Astrocyte (in vitro differentiated cells and primary cell): ENCODE data around the gene GAPVD1. TPM values are rescaled to one million over a fixed set of nuclear protein-coding genes. Genes with fewer than 3 reads are reported as not detected.

ENCODE experiments used
- DNase-seq: peaks from one replicate; pipeline ENCODE4 v3.0.0-alpha.2; 2010; ENCODE audit warnings: low read depth
- FAIRE-seq: peaks from 2 replicates; lab custom pipeline; 2011; peaks lifted over from hg19 to GRCh38; lab: Jason Lieb, UNC
- H2AFZ ChIP-seq: 2 replicates; pipeline ENCODE4 v1.6.0; 2012; ENCODE audit warnings: low read depth, low read length, inconsistent platforms
- H3K27ac ChIP-seq: 2 replicates; pipeline ENCODE4 v1.5.1; 2011; ENCODE audit warnings: low read depth, low read length, inconsistent platforms
- H3K27me3 ChIP-seq: 2 replicates; pipeline ENCODE4 v1.6.0; 2011; ENCODE audit warnings: low read length, inconsistent platforms; ENCODE audit not compliant: insufficient read depth
- H3K36me3 ChIP-seq: 2 replicates; pipeline ENCODE4 v1.5.1; 2011; ENCODE audit warnings: low read length, inconsistent platforms; ENCODE audit not compliant: insufficient read depth
- H3K4me1 ChIP-seq: 2 replicates; pipeline ENCODE4 v1.5.1; 2011; ENCODE audit warnings: low read length, inconsistent platforms; ENCODE audit not compliant: insufficient read depth
- H3K4me2 ChIP-seq: 2 replicates; pipeline ENCODE4 v1.6.0; 2012; ENCODE audit warnings: low read length, inconsistent platforms
- H3K4me3 ChIP-seq: 2 replicates; pipeline ENCODE4 v1.5.1; 2011; ENCODE audit warnings: low read depth, mild to moderate bottlenecking, low read length, inconsistent platforms; ENCODE audit not compliant: insufficient read depth
- H3K79me2 ChIP-seq: 2 replicates; pipeline ENCODE4 v1.6.0; 2012; ENCODE audit warnings: mild to moderate bottlenecking, low read length, inconsistent platforms; ENCODE audit not compliant: insufficient read depth
- H3K9ac ChIP-seq: 2 replicates; pipeline ENCODE4 v1.6.0; 2012; ENCODE audit warnings: mild to moderate bottlenecking, low read length, inconsistent platforms
- H3K9me3 ChIP-seq: 2 replicates; pipeline ENCODE4 v1.5.1; 2012; ENCODE audit warnings: low read depth, mild to moderate bottlenecking, low read length, inconsistent platforms; ENCODE audit not compliant: insufficient read depth
- H4K20me1 ChIP-seq: 2 replicates; pipeline ENCODE4 v1.6.0; 2012; ENCODE audit warnings: low read length, inconsistent platforms; ENCODE audit not compliant: insufficient read depth
- H3K27ac Mint-ChIP-seq: one replicate; pipeline ENCODE4 v1.8.0; 2021; ENCODE audit warnings: mild to moderate bottlenecking, mixed read lengths; ENCODE audit not compliant: unreplicated experiment
- H3K27me3 Mint-ChIP-seq: one replicate; pipeline ENCODE4 v1.8.0; 2021; ENCODE audit warnings: low read depth, mixed read lengths; ENCODE audit not compliant: unreplicated experiment
- H3K36me3 Mint-ChIP-seq: one replicate; pipeline ENCODE4 v1.8.0; 2021; ENCODE audit warnings: low read depth, mixed read lengths; ENCODE audit not compliant: unreplicated experiment
- H3K4me1 Mint-ChIP-seq: one replicate; pipeline ENCODE4 v1.8.0; 2021; ENCODE audit warnings: low read depth, mixed read lengths; ENCODE audit not compliant: unreplicated experiment
- H3K4me3 Mint-ChIP-seq: one replicate; pipeline ENCODE4 v1.8.0; 2021; ENCODE audit warnings: mild to moderate bottlenecking, moderate library complexity, mixed read lengths; ENCODE audit not compliant: unreplicated experiment
- H3K9me3 Mint-ChIP-seq: one replicate; pipeline ENCODE4 v1.8.0; 2021; ENCODE audit warnings: mild to moderate bottlenecking, mixed read lengths; ENCODE audit not compliant: unreplicated experiment
- EZH2 ChIP-seq: IDR thresholded peaks from 2 replicates; pipeline ENCODE4 v1.6.1; 2012; ENCODE audit warnings: mild to moderate bottlenecking, low read length, inconsistent platforms; ENCODE audit not compliant: insufficient read depth
- total RNA-seq: library from RNA; stranded (reverse); gene quantifications from 2 replicates; pipeline ENCODE4 v1.2.1, GENCODE V29; 2021
- TF ChIP-seq, protein P1 (sequence below): IDR thresholded peaks from 2 replicates; pipeline ENCODE4 v1.5.1; 2011; ENCODE audit warnings: low read depth, mild to moderate bottlenecking, inconsistent platforms, low read length, moderate library complexity; ENCODE audit not compliant: insufficient read depth

The GAPVD1 gene
- total RNA-seq, 1 donor from 2014 or later = 54.4 TPM

DNA sequence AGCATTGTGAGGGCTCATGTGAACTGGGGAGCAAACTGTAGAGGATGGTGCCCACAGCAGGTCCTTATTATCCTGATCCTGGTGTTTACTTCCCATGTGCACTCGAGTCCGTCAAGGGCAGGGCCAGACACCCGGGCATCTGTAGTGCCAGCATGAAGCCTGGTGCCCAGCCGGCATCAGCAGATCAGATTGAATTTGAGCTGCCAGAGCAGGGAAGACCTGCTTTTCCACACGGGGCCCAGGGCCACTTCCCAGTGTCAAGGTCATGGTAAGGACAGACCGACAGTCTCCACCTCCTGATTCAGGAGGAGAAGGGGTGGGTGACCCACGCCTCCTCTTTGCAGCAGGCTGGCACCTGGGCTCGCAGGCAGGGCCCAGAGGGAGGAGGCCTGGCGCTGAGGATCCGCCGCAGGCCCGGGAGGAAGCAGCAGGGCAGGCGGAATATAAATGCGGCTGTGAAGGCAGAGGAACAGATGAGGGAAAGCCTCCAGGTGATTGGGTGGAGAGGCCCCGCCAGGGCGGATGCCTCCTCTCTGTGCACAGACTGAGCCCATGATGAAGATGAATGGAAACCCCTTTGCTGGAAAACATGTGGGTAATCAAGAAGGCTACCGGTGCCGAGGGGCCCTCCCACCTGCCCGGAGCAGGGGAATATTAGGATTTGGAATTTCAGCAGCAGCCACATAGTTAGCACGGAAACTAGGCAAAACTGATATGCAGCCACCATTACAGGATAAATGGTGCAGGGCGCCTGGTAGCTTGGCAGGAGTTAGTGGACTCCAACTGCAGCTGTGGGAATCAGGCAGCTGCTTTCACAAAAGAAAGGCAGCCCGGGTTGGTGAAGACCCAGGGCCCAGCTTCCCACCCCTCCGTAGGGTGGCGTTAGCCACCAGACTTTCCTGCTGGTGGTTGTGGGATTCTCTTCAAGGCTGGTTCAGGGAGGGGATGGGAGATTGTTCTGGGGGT is 114.9 kb downstream of the GAPVD1 start:
- no peak overlapping the region for H3K4me3 ChIP-seq
- no peak overlapping the region for H3K4me3 Mint-ChIP-seq
- H3K36me3 Mint-ChIP-seq = no peaks in the 10 kb centered on the region
- DNase-seq = no peak
- no peak for TF ChIP-seq EZH2
- TF ChIP-seq, protein P1, sequence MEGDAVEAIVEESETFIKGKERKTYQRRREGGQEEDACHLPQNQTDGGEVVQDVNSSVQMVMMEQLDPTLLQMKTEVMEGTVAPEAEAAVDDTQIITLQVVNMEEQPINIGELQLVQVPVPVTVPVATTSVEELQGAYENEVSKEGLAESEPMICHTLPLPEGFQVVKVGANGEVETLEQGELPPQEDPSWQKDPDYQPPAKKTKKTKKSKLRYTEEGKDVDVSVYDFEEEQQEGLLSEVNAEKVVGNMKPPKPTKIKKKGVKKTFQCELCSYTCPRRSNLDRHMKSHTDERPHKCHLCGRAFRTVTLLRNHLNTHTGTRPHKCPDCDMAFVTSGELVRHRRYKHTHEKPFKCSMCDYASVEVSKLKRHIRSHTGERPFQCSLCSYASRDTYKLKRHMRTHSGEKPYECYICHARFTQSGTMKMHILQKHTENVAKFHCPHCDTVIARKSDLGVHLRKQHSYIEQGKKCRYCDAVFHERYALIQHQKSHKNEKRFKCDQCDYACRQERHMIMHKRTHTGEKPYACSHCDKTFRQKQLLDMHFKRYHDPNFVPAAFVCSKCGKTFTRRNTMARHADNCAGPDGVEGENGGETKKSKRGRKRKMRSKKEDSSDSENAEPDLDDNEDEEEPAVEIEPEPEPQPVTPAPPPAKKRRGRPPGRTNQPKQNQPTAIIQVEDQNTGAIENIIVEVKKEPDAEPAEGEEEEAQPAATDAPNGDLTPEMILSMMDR = no peak
- H3K27ac Mint-ChIP-seq = no peak overlapping the region
- no peaks in the 10 kb centered on the region for H3K79me2 ChIP-seq
- peaks cover 2% of the 10 kb centered on the region for H3K4me1 Mint-ChIP-seq
- no peak for FAIRE-seq
- peaks cover 4% of the 10 kb centered on the region for H3K4me1 ChIP-seq
- no peaks in the 10 kb centered on the region for H3K36me3 ChIP-seq
- no peak overlapping the region for H3K9ac ChIP-seq
- no peaks in the 10 kb centered on the region for H4K20me1 ChIP-seq
- H2AFZ ChIP-seq = no peak overlapping the region
- H3K27me3 ChIP-seq = no peaks in the 10 kb centered on the region
- H3K9me3 Mint-ChIP-seq = no peaks in the 10 kb centered on the region
- peaks cover 5% of the 10 kb centered on the region for H3K27me3 Mint-ChIP-seq
- no peaks in the 10 kb centered on the region for H3K9me3 ChIP-seq
- no peak overlapping the region for H3K27ac ChIP-seq
- no peak overlapping the region for H3K4me2 ChIP-seq

DNA sequence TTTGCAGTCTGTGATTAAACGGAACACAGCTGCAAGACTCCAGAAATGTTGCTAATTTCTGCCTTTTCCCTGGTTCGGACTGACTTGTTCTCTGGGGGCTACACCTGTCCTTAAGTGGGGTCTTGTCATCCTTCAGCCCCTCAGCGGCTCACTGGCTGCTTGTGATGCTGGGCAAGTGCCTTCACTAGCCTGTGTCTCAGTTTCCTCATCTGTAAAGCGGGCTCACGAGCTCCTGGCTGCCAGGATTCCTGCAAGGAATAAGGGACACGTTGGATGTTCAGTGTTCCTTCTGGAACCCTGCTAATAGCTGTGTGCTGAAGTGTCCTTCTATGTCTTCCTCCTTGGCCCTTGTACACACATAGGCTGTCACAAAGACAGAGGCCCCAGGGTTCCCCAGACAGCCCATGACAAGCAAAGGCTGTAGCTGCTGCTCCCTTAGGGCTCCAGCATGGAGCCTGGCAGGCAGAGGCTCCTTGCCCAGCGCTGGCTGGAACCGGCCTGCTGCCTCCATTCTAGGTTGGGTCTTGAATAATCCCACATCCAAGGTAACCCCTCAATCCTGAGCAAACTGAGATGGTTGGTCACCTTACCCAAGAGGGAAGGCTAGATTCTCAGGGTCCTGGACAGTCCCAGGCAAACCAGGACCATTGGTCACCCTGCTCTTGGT is 116.1 kb downstream of the GAPVD1 start:
- Histone ChIP-seq H3K27ac (no peak overlapping the region), H3K4me3 (no peak overlapping the region), H3K9ac (no peak overlapping the region), H3K4me1 (peaks cover 4% of the 10 kb centered on the region), H3K9me3 (no peaks in the 10 kb centered on the region), H3K4me2 (no peak overlapping the region), H3K79me2 (no peaks in the 10 kb centered on the region), H3K27me3 (no peaks in the 10 kb centered on the region), H2AFZ (no peak overlapping the region), H4K20me1 (no peaks in the 10 kb centered on the region), H3K36me3 (no peaks in the 10 kb centered on the region)
- Mint-ChIP-seq H3K36me3 (no peaks in the 10 kb centered on the region), H3K9me3 (no peaks in the 10 kb centered on the region), H3K27me3 (peaks cover 5% of the 10 kb centered on the region), H3K27ac (no peak overlapping the region), H3K4me3 (no peak overlapping the region), H3K4me1 (peaks cover 2% of the 10 kb centered on the region)
- TF ChIP-seq, protein P1 = no peak
- TF ChIP-seq EZH2 = no peak
- no peak for FAIRE-seq
- no peak for DNase-seq

DNA sequence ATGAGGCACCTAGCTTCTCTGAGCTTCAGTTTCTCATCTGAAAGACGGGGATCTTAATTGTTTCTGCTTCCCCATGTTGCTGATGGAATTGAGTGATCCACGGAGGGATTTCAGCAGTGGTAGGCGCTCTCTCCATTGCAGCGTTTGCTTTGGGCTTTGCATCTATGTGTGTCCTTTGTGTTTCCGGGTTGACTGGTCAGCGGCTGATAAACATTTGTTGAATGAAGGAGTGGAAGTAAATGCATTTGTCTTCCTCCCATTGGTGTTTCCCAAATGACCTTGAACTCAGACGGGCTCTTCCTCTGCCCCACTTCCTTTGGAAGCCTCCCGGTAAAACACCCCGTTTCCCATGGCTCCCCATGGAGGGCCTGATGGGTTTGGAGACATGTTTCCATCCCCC is 117.2 kb downstream of the GAPVD1 start:
- H3K27me3 ChIP-seq = no peaks in the 10 kb centered on the region
- no peaks in the 10 kb centered on the region for H4K20me1 ChIP-seq
- no peaks in the 10 kb centered on the region for H3K36me3 ChIP-seq
- no peak overlapping the region for H3K27ac ChIP-seq
- no peak for TF ChIP-seq EZH2
- TF ChIP-seq, protein P1 = no peak
- no peaks in the 10 kb centered on the region for H3K79me2 ChIP-seq
- no peak overlapping the region for H3K9ac ChIP-seq
- H3K4me1 ChIP-seq = peaks cover 4% of the 10 kb centered on the region
- H3K4me1 Mint-ChIP-seq = peaks cover 2% of the 10 kb centered on the region
- DNase-seq (no peak), FAIRE-seq (no peak)
- no peak overlapping the region for H3K4me3 ChIP-seq
- H3K27ac Mint-ChIP-seq = no peak overlapping the region
- H3K36me3 Mint-ChIP-seq = no peaks in the 10 kb centered on the region
- no peaks in the 10 kb centered on the region for H3K9me3 Mint-ChIP-seq
- no peaks in the 10 kb centered on the region for H3K9me3 ChIP-seq
- no peak overlapping the region for H3K4me2 ChIP-seq
- peaks cover 5% of the 10 kb centered on the region for H3K27me3 Mint-ChIP-seq
- H3K4me3 Mint-ChIP-seq = no peak overlapping the region
- no peak overlapping the region for H2AFZ ChIP-seq
